Activated CD4-positive, CD25-positive, alpha-beta regulatory T cell (primary cell): ENCODE measurements around the gene NELFA.
"Not testable (repeated sequence)": the region's sequence is repeated elsewhere in the genome, so short reads cannot be mapped to it uniquely, and the experiment has no call there.

Source experiments
- DNase-seq, 4 experiments: peaks; one replicate each; lab custom pipeline; 2025; lab: John Stamatoyannopoulos, UW

Gene NELFA

DNA sequence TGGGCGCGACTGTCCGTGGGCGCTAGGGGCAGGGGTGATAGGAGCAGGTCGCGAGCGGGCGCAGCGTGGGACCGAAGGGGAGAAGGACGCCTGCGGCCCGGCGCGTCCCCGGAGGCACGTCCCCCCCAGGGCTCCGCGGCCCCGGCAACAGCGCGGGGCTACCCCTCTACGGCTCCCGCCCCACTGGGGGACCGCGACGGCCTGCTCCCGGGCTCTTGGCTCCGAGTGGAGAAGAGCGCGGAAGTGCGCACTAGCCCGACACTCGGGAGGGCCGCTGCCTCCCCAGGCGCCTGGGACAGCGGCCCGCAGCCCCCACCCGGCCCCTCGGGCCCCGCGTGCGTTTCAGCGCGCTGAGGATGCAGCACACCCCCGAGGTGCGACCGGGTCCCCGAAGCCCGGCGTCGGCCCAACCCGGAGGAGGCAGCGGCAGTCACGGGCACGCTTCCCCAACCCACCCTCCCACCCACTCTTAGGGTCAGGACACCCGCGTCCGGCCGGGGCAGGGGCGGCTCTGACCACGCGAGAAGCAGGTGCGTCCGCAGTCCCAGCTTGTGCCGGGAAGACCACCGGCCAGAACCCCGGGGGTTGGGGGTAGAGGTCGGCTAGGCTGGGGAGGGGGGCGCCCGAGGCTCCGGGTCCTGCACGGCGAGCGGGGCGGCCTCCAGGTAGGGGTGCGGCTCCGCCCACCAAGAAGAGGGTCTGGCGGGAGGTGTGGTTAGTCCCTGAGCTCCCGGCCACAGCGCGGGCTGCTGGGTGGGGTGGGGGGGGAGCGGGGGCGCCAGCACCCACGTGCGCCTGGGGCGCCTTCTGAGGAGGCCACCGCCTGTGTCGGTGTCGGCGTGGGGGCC, 31.8 kb upstream of the NELFA start:
- no peak for DNase-seq

DNA sequence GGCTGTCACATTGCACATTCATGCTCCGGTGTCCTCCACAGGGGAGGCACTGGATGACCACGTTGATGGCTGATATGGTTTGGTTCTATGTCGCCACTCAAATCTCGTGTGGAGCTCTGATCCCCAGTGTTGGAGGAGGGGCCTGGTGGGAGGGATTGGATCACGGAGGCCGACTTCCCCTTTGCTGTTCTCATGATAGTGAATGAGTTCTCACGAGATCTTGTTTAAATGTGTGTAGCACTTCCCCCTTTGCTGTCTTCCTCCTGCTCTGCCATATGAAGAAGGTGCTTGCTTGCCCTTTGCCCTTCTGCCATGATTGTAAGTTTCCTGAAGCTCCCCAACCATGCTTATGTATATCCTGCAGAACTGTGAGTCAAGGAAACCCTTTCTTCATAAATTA, 28.1 kb upstream of the NELFA start:
- no peak for DNase-seq

GRCh38 chr4:2036327-2036726, 27.6 kb upstream of the NELFA start:
- no peak for DNase-seq

GRCh38 chr4:2031161-2031560, 22.4 kb upstream of the NELFA start:
- not testable (repeated sequence) for DNase-seq

DNA sequence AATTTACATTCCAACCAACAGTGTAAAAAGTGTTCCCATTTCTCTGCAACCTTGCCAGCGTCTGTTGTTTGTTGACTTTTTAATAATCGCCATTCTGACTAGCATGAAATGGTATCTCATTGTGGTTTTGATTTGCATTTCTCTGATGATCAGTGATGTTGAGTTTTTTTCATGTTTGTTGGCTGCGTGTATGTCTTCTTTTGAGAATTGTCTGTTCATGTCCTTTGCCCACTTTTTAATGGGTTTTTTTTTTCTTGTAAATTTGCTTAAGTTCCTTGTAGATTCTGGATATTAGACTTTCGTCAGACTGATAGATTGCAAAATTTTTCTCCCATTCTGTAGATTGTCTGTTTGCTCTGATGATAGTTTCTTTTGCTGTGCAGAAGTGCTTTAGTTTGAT, 18.3 kb upstream of the NELFA start:
- DNase-seq: not testable (repeated sequence)

- DNase-seq: no peak
Measured at GRCh38 chr4:2025817-2026216, 17.0 kb upstream of the NELFA start.

- no peak for DNase-seq
Measured at GRCh38 chr4:2024683-2025082, 15.9 kb upstream of the NELFA start.

- not testable (repeated sequence) for DNase-seq
Measured at GRCh38 chr4:2021358-2022018, 12.7 kb upstream of the NELFA start.

GRCh38 chr4:2015008-2015407, 6.2 kb upstream of the NELFA start:
- DNase-seq: no peak

DNA sequence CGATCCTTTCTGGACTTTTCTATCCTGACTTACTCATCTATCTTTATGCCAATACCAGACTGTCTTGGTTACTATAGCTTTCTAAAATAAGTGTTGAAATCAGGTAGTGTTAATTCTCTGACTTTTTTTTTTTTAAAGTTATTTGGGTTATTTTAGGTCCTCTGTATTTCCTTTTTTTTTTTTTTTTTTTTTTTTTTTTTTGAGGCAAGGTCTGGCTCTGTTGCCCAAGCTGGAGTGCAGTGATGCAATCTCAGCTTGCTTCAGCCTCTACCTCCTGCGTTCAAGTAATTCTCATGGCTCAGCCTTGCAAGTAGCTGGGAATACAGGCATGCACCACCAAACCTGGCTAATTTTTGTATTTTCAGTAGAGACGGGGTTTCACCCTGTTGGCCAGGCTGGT, 2.8 kb upstream of the NELFA start:
- DNase-seq: no peak

- DNase-seq: no peak
Measured at GRCh38 chr4:2009651-2010233, 968 bp upstream of the NELFA start.

DNA sequence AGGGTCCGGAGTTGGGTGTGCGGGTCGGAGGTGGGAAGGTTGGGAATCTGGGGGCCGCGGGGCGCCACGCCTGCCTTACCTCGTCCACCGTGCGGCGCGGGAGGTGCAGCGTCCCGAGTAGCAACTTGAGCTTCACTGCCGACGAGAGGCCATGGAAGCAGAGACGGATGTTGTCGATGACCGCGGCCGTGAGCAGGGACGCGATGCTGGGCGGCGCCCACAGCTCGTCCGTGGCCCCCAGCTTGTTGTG, 178 bp downstream of the NELFA start:
- no peak for DNase-seq

DNA sequence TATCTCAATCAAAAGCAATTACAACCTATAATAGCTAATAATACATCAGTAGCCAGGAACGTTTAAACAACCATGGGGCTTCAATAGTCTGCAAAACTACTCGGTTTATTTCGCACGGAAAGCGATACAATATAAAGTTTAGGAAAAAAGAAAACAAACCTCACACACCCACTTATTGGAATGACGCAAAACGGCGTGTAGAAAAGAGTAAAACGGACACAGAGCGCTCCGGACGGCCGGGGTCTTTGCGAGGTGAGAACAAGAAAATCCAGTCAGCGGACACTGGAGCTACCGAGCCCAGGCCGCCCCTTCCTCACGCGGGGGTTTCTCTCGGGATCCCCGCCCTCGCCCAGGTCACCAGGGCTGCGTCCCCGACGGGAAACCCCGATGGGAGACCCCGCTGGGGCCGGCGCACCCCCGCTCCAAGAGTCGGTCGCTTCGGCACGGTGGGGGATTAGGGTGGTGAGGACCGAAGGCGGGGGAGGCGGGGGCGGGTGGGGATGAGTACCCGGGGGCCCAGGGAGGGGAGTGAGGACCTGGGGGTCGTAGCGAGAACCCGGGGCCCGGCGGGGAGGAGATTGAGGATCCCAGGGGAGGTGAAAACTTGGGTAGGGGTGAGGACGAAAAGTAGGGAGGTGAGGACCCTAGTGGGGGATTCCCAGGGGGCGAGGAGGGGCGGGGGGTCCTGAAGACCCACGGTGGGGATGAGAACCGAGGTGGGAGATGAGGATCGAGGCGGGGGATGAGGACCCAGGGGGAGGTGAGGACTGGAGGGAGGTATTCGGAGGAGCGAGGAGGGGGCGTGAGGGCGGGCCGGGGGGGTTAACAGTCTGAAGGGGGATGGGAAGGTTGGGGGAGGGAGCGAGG, 737 bp downstream of the NELFA start:
- DNase-seq: peak in 1 of 4 experiments; percentile 13

GRCh38 chr4:2006956-2007653, 1.7 kb downstream of the NELFA start:
- no peak for DNase-seq

- no peak for DNase-seq
Measured at GRCh38 chr4:2006367-2006766, 2.4 kb downstream of the NELFA start.

GRCh38 chr4:2003361-2003760, 5.4 kb downstream of the NELFA start:
- not testable (repeated sequence) for DNase-seq

GRCh38 chr4:1999308-1999707, 9.5 kb downstream of the NELFA start:
- not testable (repeated sequence) for DNase-seq

DNA sequence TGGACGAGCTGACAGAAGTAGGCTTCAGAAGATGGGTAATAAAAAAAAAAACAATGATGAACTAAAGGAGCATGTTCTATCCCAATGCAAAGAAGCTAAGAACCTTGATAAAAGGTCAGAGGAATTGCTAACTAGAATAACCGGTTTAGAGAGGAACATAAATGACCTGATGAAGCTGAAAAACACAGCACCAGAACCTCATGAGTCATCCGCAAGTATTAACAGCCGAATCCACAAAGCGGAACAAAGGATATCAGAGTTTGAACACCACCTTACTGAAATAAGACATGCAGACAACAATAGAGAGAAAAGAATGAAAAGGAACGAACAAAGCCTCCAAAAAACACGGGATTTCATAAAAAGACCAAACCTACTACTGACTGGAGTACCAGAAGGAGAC, 10.5 kb downstream of the NELFA start:
- DNase-seq: no peak

DNA sequence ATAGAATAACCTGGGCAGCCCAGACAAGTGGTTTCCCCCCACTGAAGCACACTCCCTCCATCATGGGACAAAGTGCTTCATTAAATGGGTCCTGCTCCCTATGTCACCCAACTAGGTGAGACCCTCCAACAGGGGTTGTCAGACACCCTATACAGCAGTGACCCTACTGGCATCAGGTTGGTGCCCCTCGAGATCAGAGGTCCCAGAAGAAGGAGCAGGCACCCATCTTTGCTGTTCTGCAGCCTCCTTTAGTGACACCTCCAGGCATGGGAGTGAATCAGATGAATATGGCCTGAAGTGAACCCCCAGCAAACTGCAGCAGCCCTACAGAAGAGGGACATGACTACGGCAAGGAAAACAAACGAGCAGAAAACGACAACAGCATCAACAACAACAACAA, 11.1 kb downstream of the NELFA start:
- no peak for DNase-seq

DNA sequence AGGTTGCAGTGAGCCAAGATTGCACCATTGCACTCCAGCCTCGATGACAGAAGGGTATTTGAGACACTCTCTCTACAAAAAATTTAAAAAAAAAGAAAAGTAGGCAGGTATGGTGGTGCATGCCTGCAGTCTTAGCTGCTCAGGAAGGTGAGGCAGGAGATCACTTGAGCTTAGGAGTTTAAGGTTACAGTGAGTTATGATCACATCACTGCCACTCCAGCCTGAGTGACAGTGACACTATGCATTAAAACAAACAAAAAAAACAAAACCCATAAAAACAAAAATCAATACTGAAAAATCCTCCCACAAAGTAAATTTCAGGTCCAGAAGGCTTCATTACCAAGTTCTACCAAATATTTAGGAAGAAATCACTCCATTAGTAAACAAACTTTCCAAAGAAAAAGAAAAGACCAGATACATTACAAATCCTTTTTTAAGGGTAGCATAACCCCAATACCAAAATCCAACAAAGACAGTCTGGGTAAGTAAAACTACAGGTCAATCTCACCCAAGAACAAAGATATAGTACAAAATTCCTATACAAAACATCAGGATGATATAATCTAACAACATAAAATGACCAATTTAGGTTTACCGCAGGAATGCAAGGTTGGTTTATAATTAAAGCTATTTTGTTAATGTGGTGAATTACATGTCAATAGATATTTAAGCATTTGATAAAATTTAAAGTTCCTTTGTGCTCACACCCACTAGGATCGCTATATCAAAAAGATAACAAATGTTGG, 11.7 kb downstream of the NELFA start:
- no peak for DNase-seq

DNA sequence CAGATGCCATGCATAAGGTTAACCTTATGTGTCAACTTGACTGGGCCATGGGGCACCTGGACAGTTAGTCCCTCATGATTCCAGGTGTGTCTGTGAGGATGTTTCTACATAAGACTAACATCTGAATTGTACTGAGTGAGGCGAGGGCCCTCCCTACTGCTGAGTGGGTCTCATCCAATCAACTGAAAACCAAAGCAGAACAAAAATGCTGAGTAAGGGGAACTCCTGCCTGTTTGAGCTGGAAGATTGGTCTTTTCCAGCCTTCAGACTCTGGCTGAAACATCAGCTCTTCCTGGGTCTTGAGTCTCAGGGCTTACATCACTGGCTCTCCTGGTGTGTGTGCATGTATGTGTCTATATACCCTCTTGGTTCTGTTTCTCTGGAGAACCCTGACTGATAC, 13.8 kb downstream of the NELFA start:
- DNase-seq: no peak
